Measurements from ENCODE around the gene MESP2.

Gene MESP2

GRCh38 chr15:89817701-89818280, 41.7 kb downstream of the MESP2 start:
- DNase-seq (ENCODE audit: low read depth): no peak

GRCh38 chr15:89818287-89818686, 42.2 kb downstream of the MESP2 start:
- DNase-seq (ENCODE audit: low read depth): no peak

GRCh38 chr15:89820666-89821611, 44.8 kb downstream of the MESP2 start:
- DNase-seq (ENCODE audit: low read depth): peak; percentile 93

GRCh38 chr15:89822026-89822425, 45.9 kb downstream of the MESP2 start:
- DNase-seq (ENCODE audit: low read depth): peak; percentile 30

- no peak for DNase-seq (ENCODE audit: low read depth)
Observed at GRCh38 chr15:89822611-89822950, 46.4 kb downstream of the MESP2 start.

- DNase-seq (ENCODE audit: low read depth): peak; percentile 80
Observed at GRCh38 chr15:89822951-89823711, 47.0 kb downstream of the MESP2 start.

- no peak for DNase-seq (ENCODE audit: low read depth)
Observed at GRCh38 chr15:89823836-89824606, 47.9 kb downstream of the MESP2 start.

GRCh38 chr15:89824607-89824867, 48.4 kb downstream of the MESP2 start:
- DNase-seq (ENCODE audit: low read depth): no peak

- no peak for DNase-seq (ENCODE audit: low read depth)
Observed at GRCh38 chr15:89825271-89825940, 49.3 kb downstream of the MESP2 start.

- DNase-seq (ENCODE audit: low read depth): no peak
Observed at GRCh38 chr15:89826671-89827655, 50.8 kb downstream of the MESP2 start.

GRCh38 chr15:89827829-89828228, 51.7 kb downstream of the MESP2 start:
- no peak for DNase-seq (ENCODE audit: low read depth)
